MM.1S (cell line): Measurements from ENCODE around the gene CPSF4.

Experiments used
- DNase-seq: peaks from one replicate; pipeline ENCODE4 v3.0.0-alpha.2; 2015
- H2AFZ ChIP-seq: fragments of 300-600 bp; sonication (generic); 2 replicates; pipeline ENCODE4 v1.6.0; 2016; ENCODE audit warnings: antibody characterized with exemption, low read length
- H3F3A ChIP-seq: fragments of 300-600 bp; sonication (generic); 2 replicates; pipeline ENCODE4 v1.6.1; 2016; ENCODE audit warnings: mild to moderate bottlenecking, antibody characterized with exemption, low read length, moderate library complexity, mixed read lengths; ENCODE audit not compliant: insufficient read depth
- H3K27ac ChIP-seq: fragments of 300-600 bp; sonication (generic); 2 replicates; pipeline ENCODE4 v1.5.1; 2016; ENCODE audit warnings: mild to moderate bottlenecking, low read length
- H3K27me3 ChIP-seq: fragments of 300-600 bp; sonication (generic); replicated peaks from 2 replicates; pipeline ENCODE4 v1.6.0; 2016; ENCODE audit warnings: low read length; ENCODE audit not compliant: insufficient read depth
- H3K36me3 ChIP-seq: fragments of 300-600 bp; sonication (generic); replicated peaks from 2 replicates; pipeline ENCODE4 v1.6.1; 2016; ENCODE audit warnings: mild to moderate bottlenecking, low read length, mixed read lengths; ENCODE audit not compliant: insufficient read depth
- H3K4me1 ChIP-seq: fragments of 300-600 bp; sonication (generic); 2 replicates; pipeline ENCODE4 v1.6.1; 2016; ENCODE audit warnings: low read length, mixed read lengths
- H3K4me2 ChIP-seq: fragments of 300-600 bp; sonication (generic); 2 replicates; pipeline ENCODE4 v1.6.0; 2016; ENCODE audit warnings: low read depth, low read length
- H3K4me3 ChIP-seq: fragments of 300-600 bp; sonication (generic); 2 replicates; pipeline ENCODE4 v1.5.1; 2016; ENCODE audit warnings: low read length, mixed read lengths
- H3K79me2 ChIP-seq: fragments of 300-600 bp; sonication (generic); 2 replicates; pipeline ENCODE4 v1.6.1; 2016; ENCODE audit warnings: mixed run types, low read length, mixed read lengths
- H3K9ac ChIP-seq: fragments of 300-600 bp; sonication (generic); 2 replicates; pipeline ENCODE4 v1.6.1; 2016; ENCODE audit warnings: low read length, mixed read lengths
- H3K9me2 ChIP-seq: fragments of 300-600 bp; sonication (generic); replicated peaks from 2 replicates; pipeline ENCODE4 v1.6.1; 2016; ENCODE audit warnings: mild to moderate bottlenecking, low read length, mixed read lengths; ENCODE audit not compliant: insufficient read depth
- H3K9me3 ChIP-seq: fragments of 300-600 bp; sonication (generic); replicated peaks from 2 replicates; pipeline ENCODE4 v1.6.1; 2016; ENCODE audit warnings: mild to moderate bottlenecking, low read length, mixed read lengths; ENCODE audit not compliant: insufficient read depth
- H4K20me1 ChIP-seq: fragments of 300-600 bp; sonication (generic); 2 replicates; pipeline ENCODE4 v1.6.1; 2016; ENCODE audit warnings: mild to moderate bottlenecking, low read length, moderate library complexity, mixed read lengths; ENCODE audit not compliant: insufficient read depth
- CTCF ChIP-seq: fragments of 300-600 bp; sonication (generic); IDR thresholded peaks from 2 replicates; pipeline ENCODE4 v1.5.1; 2016; ENCODE audit warnings: antibody characterized with exemption, low read length, mixed read lengths
- EZH2 ChIP-seq: fragments of 300-600 bp; sonication (generic); optimal IDR thresholded peaks from 2 replicates; pipeline ENCODE3; 2017; ENCODE audit warnings: low read depth, mild to moderate bottlenecking, antibody characterized with exemption, low read length, mixed read lengths
- EZH2phosphoT487 ChIP-seq: fragments of 300-600 bp; sonication (generic); IDR thresholded peaks from 2 replicates; pipeline ENCODE4 v1.6.1; 2018; ENCODE audit warnings: antibody characterized with exemption, low read length

CPSF4 gene

GRCh38 chr7:99422186-99422585 lies 16.6 kb upstream of the CPSF4 start:
- TF ChIP-seq EZH2 (no peak), CTCF (no peak), EZH2phosphoT487 (no peak)
- Histone ChIP-seq H3K9me3 (no peaks in the 10 kb centered on the region), H3K79me2 (peaks cover 7% of the 10 kb centered on the region; the same call in 1 of the 2 replicates), H3K27me3 (no peaks in the 10 kb centered on the region), H2AFZ (no peak overlapping the region), H3K9me2 (no peaks in the 10 kb centered on the region), H4K20me1 (no peaks in the 10 kb centered on the region), H3K4me2 (no peak overlapping the region), H3K4me1 (no peaks in the 10 kb centered on the region), H3K9ac (no peak overlapping the region), H3K4me3 (no peak overlapping the region), H3F3A (no peaks in the 10 kb centered on the region), H3K27ac (no peak overlapping the region), H3K36me3 (peaks cover 3% of the 10 kb centered on the region)
- no peak for DNase-seq

GRCh38 chr7:99422625-99423024 lies 16.1 kb upstream of the CPSF4 start:
- no peak overlapping the region for H2AFZ ChIP-seq
- H3K4me1 ChIP-seq: no peaks in the 10 kb centered on the region
- H3K9me3 ChIP-seq: no peaks in the 10 kb centered on the region
- no peaks in the 10 kb centered on the region for H4K20me1 ChIP-seq
- H3K4me3 ChIP-seq: no peak overlapping the region
- no peaks in the 10 kb centered on the region for H3K9me2 ChIP-seq
- H3K9ac ChIP-seq: no peak overlapping the region
- no peaks in the 10 kb centered on the region for H3K27me3 ChIP-seq
- peaks cover 3% of the 10 kb centered on the region for H3K36me3 ChIP-seq
- no peak for DNase-seq
- H3K79me2 ChIP-seq: peaks cover 3% of the 10 kb centered on the region; the same call in 1 of the 2 replicates
- H3F3A ChIP-seq: no peaks in the 10 kb centered on the region
- TF ChIP-seq EZH2 (no peak), EZH2phosphoT487 (no peak), CTCF (no peak)
- H3K4me2 ChIP-seq: no peak overlapping the region
- H3K27ac ChIP-seq: no peak overlapping the region

GRCh38 chr7:99424932-99425730 lies 13.6 kb upstream of the CPSF4 start:
- H3K9ac ChIP-seq: no peak overlapping the region
- no peaks in the 10 kb centered on the region for H3K4me1 ChIP-seq
- no peaks in the 10 kb centered on the region for H3K79me2 ChIP-seq
- no peak overlapping the region for H3K4me3 ChIP-seq
- no peaks in the 10 kb centered on the region for H3K27me3 ChIP-seq
- no peaks in the 10 kb centered on the region for H3F3A ChIP-seq
- H3K27ac ChIP-seq: no peak overlapping the region
- H3K36me3 ChIP-seq: no peaks in the 10 kb centered on the region
- no peak for TF ChIP-seq EZH2
- no peak for TF ChIP-seq CTCF
- TF ChIP-seq EZH2phosphoT487: no peak
- no peak overlapping the region for H3K4me2 ChIP-seq
- no peaks in the 10 kb centered on the region for H3K9me3 ChIP-seq
- no peaks in the 10 kb centered on the region for H4K20me1 ChIP-seq
- DNase-seq: no peak
- no peak overlapping the region for H2AFZ ChIP-seq
- H3K9me2 ChIP-seq: no peaks in the 10 kb centered on the region
